HG03045 (cell line): ENCODE data around the gene MYO5A.

Source experiments
- ATAC-seq: cut with Tn5 transposase; IDR thresholded peaks from one replicate; pipeline ENCODE4 v1.9.1; 2021; ENCODE audit warnings: mild to moderate bottlenecking, moderate library complexity; ENCODE audit not compliant: unreplicated experiment

MYO5A gene

DNA sequence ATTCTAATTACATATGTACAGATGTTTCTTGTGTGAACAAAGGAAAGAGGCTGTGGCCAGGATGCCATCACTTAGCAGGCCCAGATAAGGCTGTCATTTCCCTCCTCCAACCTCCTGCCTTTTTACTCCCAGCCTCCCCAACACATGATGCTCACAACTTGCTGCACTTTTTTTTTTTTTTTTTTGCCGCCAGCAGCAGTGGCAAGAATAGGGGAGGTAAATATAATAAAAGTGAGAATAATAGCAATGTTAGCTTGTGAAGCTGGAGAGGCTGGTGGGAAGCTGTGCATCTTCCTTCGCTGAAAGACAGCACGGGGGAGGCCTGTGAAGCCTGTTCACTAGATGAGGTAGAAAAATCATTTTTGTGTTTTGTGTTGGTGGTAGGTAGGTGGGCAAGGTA is 190.6 kb downstream of the MYO5A start:
- no peak for ATAC-seq

GRCh38 chr15:52337198-52337853 is 191.4 kb downstream of the MYO5A start:
- no peak for ATAC-seq

DNA sequence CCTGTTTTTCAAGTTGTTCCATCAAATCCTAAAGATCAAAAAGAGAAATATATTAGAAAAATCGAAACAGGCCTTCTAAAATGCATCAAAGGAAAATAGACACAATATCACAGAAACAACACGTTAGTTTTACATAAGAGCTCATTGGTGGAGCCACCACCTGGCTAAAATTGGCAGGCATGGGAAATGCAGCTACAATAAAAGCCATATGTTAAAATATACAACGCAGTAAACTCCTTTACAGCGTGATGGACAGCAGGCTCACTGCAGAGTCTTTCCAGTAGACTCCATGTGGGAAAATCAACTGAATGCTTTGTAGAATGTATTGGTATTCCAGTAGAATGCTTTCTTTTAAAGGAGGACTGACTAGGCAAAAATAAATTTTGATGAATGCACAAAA is 192.2 kb downstream of the MYO5A start:
- ATAC-seq, result no peak

GRCh38 chr15:52334491-52335160 is 194.1 kb downstream of the MYO5A start:
- no peak for ATAC-seq

- ATAC-seq, result peak; percentile 71
Observed at GRCh38 chr15:52331490-52332240, 197.0 kb downstream of the MYO5A start.

DNA sequence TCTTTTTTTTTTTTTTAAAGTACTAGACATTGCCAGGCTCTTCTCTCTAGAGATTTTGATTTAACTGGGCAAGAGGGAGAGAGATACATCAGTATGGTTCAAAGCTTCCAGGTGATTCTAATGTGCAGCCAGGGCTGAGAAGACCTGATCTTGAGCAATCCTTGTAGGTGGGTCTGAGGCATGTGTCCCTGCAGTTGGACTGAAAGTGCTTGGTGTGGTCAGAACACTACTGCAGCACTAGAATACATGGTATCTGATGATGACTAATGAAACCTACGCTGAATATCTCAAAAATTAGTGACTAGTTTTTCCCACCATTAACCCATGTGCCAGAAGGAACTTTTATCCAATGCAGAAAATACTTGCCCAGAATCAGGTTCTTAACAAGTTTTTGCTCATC is 198.7 kb downstream of the MYO5A start:
- ATAC-seq, result no peak

DNA sequence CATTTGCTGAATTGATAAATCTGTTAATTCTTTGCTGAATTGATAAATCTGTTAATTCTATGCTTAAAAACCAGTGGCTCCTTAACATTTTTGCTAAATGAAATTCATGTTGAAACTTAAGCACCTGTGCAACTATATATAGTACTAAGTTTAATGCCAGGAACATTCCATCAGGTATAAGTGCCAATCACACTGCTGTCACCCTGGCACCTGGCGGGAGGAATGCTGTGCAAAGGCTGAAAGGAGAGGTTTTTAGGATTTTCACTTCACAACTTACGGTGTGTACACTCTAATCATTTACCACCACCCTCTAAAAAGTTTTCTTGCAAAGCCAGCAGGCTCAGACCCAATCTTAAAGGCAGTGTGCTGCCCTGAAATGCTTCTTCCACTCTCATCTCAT is 199.5 kb downstream of the MYO5A start:
- no peak for ATAC-seq

GRCh38 chr15:52328680-52329079 is 200.0 kb downstream of the MYO5A start:
- ATAC-seq, result no peak

GRCh38 chr15:52326756-52327155 is 201.9 kb downstream of the MYO5A start:
- no peak for ATAC-seq

DNA sequence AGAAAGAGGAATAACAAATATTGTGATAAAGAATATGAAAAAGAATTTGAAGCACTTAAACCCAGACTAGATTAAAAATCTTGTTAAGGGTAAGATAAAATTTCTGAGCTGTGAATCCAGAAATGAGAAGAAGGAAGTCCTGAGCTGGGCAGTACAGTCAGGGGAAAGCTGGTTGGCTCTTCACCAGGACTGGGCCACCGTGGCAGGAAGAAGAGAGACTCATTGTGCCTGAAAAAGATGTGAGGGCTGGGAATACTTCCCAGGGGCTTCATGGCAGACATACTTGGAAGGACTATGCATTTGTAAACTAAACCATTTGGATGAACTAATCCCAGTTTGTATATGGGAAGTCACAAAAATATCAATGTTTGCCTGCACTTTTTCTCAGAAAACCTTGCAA is 204.6 kb downstream of the MYO5A start:
- ATAC-seq, result no peak

- ATAC-seq, result no peak
Observed at GRCh38 chr15:52318729-52319500, 209.8 kb downstream of the MYO5A start.

- no peak for ATAC-seq
Observed at GRCh38 chr15:52317688-52318087, 211.0 kb downstream of the MYO5A start.

DNA sequence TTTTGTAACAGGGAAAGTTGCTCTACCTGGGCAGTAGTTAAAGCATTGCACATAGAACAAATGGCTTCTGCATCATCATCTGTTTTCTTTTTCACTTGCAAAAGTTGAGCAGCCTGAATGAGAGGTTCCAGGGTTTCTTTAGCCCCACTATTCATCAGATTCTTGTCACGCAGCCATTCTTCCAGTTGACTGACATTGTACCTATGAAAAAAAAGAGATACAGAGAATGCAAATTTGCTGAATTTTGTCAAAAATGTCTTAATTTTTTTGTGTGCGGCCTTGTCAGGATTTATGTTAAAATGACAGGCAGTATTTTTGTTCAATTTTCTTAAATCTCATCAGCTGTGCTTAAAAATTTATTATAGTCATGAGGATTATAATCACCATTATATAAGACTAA is 211.7 kb downstream of the MYO5A start:
- ATAC-seq, result no peak

GRCh38 chr15:52309154-52309548 is 219.5 kb downstream of the MYO5A start:
- ATAC-seq, result peak; percentile 64

DNA sequence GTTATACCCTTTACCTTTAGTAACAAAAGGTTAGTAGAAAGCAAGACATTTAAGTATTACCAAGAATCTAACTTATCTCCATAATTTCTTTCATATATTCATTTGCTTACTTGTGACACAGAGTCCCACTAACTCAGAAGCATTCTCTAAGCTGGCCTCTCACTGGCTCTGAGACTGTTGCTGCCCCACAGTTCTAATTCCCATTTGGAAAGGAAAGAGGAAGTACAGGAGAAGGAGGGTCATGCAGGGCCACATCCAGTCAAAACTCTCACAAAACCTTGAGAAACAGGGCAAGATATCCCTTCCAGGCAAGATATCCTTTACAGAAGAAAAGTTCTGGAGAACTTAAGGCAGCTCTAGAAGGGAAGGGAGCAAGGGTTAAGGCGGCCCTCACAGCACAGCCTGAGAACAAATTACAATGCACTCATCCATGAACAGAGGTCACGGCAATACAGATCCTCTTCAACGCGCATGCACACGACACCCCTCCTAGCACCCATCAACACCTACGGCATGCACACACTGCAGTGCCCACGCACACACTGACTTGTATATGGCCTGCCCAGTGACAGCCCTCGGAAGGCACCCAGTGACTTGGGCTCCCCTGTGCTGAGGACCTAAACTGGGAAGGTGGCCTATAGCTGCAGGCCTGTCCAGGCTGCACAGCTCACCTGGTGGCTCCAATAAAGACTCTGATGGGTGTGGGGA is 220.1 kb downstream of the MYO5A start:
- ATAC-seq, result peak; percentile 56

DNA sequence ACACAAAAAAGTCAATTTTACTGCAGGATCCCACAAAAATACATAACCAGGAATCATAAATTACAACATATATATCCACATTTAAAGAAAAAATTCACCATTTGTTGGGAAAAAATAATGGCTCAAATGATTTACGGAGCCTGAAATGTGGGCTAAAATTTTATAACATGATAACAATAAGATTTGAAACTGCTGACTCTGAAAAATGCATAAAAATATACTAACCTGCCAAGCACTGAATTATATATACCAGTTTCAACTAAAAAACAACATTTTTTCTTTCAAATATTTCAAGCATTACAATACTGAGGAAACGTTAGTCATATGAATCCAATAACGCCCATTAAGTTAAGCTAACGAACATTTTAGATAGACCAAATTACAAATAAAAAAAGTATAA is 220.8 kb downstream of the MYO5A start:
- ATAC-seq, result no peak

DNA sequence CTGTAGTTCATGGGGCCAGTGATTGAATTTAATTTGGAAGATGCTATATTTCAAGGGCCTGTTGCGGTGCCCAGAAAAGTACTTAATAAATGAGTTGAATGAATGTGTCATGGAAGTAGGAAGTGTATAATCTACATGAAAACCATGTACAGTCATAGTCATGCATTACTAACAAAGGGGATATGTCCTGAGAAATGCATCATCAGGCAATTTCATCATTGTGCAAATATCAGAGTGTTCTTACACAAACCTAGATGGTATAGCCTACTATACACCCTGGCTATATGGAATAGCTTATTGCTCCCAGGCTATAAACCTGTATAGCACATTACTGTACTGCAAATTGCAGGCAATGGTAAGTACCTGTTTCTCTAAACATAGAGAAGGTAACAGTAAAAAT is 222.4 kb downstream of the MYO5A start:
- ATAC-seq, result no peak

GRCh38 chr15:52303093-52303772 is 225.4 kb downstream of the MYO5A start:
- no peak for ATAC-seq

GRCh38 chr15:52301265-52301847 is 227.3 kb downstream of the MYO5A start:
- ATAC-seq, result no peak
